Stimulated activated CD8-positive, alpha-beta memory T cell treated with anti-CD3 and anti-CD28 coated beads, Interleukin-7, amount 100 ng/mL, for 48 hours (primary cell): ENCODE data around the gene TMEM116.
"Not testable (repeated sequence)": the region's sequence is repeated elsewhere in the genome, so short reads cannot be mapped to it uniquely, and the experiment has no call there.

Source experiments
- DNase-seq, 2 donors: peaks; one replicate each; pipeline ENCODE4 v3.0.0-alpha.2; 2020; ENCODE audit warnings: low read depth in 1 of 2; ENCODE audit errors: extremely low read depth in 1 of 2

TMEM116 gene

GRCh38 chr12:112012775-112013600 is at the start of gene TMEM116, which contains the start of gene ERP29:
TMEM116 (minus strand) TSS chr12:112013165; CDS start chr12:112005270, 7,895 bp downstream.
ERP29 (plus strand) TSS chr12:112013426; CDS start chr12:112013466, 40 bp downstream.
- peak; percentile 100 for DNase-seq

- DNase-seq: no peak
These were observed 48.2 kb upstream of the TMEM116 start for GRCh38 chr12:112061137-112061536.

GRCh38 chr12:112049351-112049750 is 36.4 kb upstream of the TMEM116 start:
- DNase-seq: no peak

- no peak for DNase-seq
These were observed 33.0 kb upstream of the TMEM116 start for GRCh38 chr12:112046003-112046402.

- DNase-seq: not testable (repeated sequence)
These were observed 23.6 kb upstream of the TMEM116 start for GRCh38 chr12:112036614-112037013.

DNA sequence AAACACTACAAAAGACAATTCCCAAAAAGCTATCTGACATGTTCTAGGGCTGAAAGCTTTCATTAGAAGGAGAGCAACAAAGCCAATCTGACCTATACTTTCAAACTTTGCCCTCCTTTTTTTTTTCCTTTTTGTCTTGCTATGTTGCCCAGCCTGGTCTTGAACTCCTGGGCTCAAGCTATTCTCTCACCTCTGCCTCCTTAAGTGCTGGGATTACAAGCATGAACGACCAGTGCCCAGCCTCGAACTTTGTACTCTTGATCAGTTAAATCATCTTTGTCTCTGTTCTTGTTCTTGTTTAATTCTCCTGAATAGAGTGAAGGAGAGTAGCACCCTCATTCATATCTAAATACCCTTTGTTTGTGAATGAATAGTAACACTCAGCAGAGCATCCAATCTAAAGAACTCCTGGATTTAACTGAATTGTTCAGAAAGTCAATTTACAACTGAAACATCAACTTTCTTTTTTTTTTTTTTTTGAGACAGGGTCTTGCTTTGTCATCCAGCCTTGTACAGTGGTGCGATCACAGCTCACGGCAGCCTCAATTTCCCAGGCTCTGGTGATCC is 22.3 kb upstream of the TMEM116 start:
- no peak for DNase-seq

DNA sequence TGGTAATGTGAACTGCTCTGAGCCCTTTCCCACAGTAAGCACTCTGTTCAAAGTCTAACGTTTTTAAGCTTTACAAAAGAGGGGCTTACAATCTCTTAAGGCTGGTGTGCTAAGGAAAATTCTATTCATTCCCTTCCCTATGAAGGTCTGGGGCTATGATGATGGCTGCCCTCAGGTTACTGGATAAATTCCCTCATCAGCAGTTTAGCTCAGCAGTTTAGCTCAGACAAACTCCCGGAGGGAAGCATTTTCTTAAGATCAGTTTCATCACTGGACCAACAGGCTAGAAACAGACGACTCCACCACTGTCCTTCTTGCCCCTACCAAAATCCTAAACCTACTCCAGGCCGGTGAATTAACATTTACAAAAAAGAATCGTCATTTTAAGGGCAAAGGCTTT is 19.3 kb upstream of the TMEM116 start:
- no peak for DNase-seq

DNA sequence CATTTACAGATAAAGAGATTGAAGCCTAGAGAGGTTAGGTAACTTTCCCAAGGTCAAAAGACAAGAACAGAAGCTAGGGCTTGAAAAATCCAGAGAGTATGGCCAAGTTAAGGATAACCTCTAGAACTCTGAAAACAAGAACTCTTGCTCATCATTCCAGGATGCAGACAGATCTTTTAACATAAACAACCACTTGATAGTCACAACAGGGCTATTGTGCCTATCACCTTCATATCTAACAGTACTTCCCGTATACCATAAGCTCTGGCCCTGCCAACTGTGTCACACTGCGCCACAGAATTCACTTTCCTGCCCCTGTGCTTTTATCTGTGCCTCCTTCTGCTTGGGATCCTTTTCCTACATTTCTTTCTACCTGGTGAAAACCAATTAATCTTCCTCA is 18.5 kb upstream of the TMEM116 start:
- DNase-seq: no peak

GRCh38 chr12:112029301-112029700 is 16.3 kb upstream of the TMEM116 start:
- no peak for DNase-seq

DNA sequence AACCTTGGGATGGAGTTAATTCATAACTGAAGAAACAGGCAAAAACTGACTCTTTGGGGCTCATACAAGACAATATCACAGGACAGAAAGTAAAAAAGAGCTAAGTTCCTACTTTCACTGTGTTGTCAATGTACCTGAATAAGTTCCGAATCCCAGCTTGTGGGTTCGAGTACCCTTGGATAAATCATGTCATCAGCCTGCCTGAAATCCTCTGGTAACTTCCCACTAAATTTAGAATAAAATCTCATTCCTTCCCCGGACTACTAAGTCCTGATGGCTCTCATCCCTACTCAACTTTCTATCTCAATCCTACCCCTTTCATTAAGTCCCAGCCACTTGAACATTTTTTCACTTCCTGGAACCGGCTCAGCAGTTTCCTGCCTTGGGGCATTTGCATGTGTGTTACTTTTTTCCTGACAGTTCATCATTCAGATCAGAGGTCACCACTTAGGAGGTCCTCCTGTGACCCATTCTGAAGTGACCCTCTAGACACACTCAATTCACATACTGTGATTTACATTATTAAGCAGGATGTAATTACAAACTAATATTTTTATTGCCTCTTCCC is 12.9 kb upstream of the TMEM116 start:
- no peak for DNase-seq

- DNase-seq: no peak
These were observed 10.9 kb upstream of the TMEM116 start for GRCh38 chr12:112023759-112024396.

DNA sequence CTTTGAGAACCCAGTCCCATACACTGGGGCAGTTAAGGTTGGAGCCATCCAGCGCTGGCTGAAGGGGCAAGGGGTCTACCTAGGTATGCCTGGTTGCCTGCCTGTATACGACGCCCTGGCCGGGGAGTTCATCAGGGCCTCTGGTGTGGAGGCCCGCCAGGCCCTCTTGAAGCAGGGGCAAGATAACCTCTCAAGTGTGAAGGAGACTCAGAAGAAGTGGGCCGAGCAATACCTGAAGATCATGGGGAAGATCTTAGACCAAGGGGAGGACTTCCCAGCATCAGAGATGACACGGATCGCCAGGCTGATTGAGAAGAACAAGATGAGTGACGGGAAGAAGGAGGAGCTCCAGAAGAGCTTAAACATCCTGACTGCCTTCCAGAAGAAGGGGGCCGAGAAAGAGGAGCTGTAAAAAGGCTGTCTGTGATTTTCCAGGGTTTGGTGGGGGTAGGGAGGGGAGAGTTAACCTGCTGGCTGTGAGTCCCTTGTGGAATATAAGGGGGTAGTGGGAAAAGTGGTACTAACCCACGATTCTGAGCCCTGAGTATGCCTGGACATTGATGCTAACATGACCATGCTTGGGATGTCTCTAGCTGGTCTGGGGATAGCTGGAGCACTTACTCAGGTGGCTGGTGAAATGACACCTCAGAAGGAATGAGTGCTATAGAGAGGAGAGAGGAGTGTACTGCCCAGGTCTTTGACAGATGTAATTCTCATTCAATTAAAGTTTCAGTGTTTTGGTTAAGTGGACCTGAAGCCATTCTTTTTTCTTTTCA is 9.5 kb upstream of the TMEM116 start:
- DNase-seq: no peak

- no peak for DNase-seq
These were observed 8.0 kb upstream of the TMEM116 start for GRCh38 chr12:112020947-112021457.

DNA sequence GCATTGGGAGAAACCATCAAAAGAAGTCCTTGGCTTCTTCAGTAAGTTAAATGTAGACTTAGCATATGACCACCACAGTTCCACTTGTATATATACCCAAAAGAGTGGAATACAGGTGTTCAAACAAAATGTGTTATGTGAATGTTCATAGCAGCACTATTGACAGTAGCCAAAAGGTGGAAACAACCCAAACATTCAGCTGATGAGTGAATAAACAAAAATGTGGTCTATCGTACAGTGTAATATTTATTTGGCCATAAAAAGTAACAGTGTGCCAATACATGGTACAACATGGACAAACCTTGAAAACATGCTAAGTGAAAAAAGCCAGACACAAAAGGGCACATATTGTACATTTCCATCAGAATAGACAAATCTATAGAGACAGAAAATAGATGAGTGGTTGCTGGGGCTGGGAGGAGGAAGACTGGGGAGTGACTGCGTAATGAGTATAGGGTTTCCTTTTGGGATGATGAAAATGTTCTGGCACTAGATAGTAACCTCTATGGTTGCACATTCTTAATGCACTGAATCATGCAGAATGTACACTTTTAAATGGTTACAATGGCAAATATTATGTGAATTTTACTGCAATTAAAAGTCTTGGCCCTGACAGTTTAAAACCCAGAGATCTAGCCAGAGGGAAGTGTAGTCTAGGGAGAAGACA is 5.7 kb upstream of the TMEM116 start:
- no peak for DNase-seq

- DNase-seq: no peak
These were observed 4.1 kb upstream of the TMEM116 start for GRCh38 chr12:112017041-112017440.

DNA sequence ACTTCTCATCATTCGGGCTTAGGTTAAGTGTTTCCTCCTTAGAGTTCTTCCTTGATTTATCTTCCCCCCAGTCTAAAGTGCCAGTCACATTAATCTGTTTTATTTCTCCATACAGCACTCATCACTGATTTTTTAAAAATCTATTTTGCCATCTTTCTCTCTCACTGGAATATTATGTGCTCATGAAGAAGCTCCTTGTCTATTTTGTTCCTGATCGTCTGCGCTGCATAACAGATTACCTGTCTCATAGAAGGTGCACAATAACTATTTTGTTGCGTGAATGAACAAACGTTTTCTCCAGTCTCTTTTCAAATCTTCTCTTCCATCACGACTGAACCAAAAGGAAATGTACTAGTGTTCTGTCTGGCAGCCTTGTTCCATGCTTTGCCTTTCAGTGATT is 3.0 kb upstream of the TMEM116 start:
- DNase-seq: no peak

- peak; percentile 54 to 75 for DNase-seq
These were observed 837 bp upstream of the TMEM116 start for GRCh38 chr12:112013601-112014402.

- no peak for DNase-seq
These were observed 1.3 kb downstream of the TMEM116 start for GRCh38 chr12:112011685-112012084.
